HCT116 (cell line): ENCODE measurements around the gene VPS37D. TPM values are rescaled to one million over a fixed set of nuclear protein-coding genes. Genes with fewer than 3 reads are reported as not detected.

ENCODE experiments used
- ATAC-seq: fragments of 200-7000 bp; cut with Tn5 transposase; 2 replicates; pipeline ENCODE4 v1.9.1; 2020; ENCODE audit warnings: mild to moderate bottlenecking, moderate library complexity
- BruUV-seq: library from RNA; stranded (reverse); fragments of 400-500 nt; replicated peaks from 2 replicates; lab custom pipeline; 2021; lab: Mats Ljungman, UMichigan
- CTCF ChIA-PET: fragments of 300-600 bp; sonication (Branson Sonifier 250); formaldehyde crosslinking; loops from one replicate; lab custom pipeline; 2021; ENCODE audit warnings: antibody characterized with exemption; lab: Charles Lee
- POLR2A ChIA-PET: fragments of 300-600, 350-600 bp; sonication (Branson Sonifier 250); formaldehyde crosslinking; loops from one replicate; lab custom pipeline; 2021; ENCODE audit warnings: antibody characterized with exemption; lab: Charles Lee
- RAD21 ChIA-PET, 2 experiments: fragments of 300-600 bp; sonication (Branson Sonifier 250); formaldehyde crosslinking; loops; one replicate each; lab custom pipeline; 2023; ENCODE audit warnings: low total read pairs in 2 of 2; ENCODE audit not compliant: uncharacterized antibody in 2 of 2, unreplicated experiment in 2 of 2, low non-redundant PET in 1 of 2; lab: Charles Lee
- DNase-seq: peaks from one replicate; pipeline ENCODE4 v3.0.0-alpha.2; 2010; ENCODE audit warnings: low read depth, low spot score
- H2AFZ ChIP-seq: fragments of 200-600 bp; shearing (Covaris generic), sonication (generic); 2 replicates; pipeline ENCODE4 v1.6.1; 2017; ENCODE audit warnings: low read depth, mixed run types, mixed read lengths, antibody characterized with exemption, low read length; ENCODE audit not compliant: poor library complexity, severe bottlenecking
- H3K27ac ChIP-seq: 2 replicates; pipeline ENCODE4 v1.5.1; 2012; ENCODE audit warnings: low read depth, low read length
- H3K27me3 ChIP-seq: fragments of 200-600 bp; sonication (generic); 2 replicates; pipeline ENCODE4 v1.6.1; 2016; ENCODE audit warnings: mixed run types, low read length, mixed read lengths; ENCODE audit not compliant: insufficient read depth
- H3K36me3 ChIP-seq, 2 experiments: fragments of 200-500 bp in 1 of 2; fragments of 200-600 bp in 1 of 2; sonication (Bioruptor generic) in 1 of 2; sonication (generic) in 1 of 2; 2 replicates each; pipeline versions ENCODE4 v1.5.1 to v1.6.1; 2014 to 2016; ENCODE audit warnings: low read length in 2 of 2, inconsistent platforms in 1 of 2, mixed read lengths in 1 of 2, mixed run types in 1 of 2; ENCODE audit not compliant: insufficient read depth in 2 of 2, control insufficient read depth in 1 of 2
- H3K4me1 ChIP-seq, 2 experiments: fragments of 200-600 bp in 1 of 2; sonication (generic) in 1 of 2; 2 replicates each; pipeline versions ENCODE4 v1.5.1 to v1.6.1; 2012 to 2017; ENCODE audit warnings: low read length in 2 of 2, inconsistent platforms in 1 of 2, mild to moderate bottlenecking in 1 of 2, mixed read lengths in 1 of 2, mixed run types in 1 of 2, moderate library complexity in 1 of 2; ENCODE audit not compliant: insufficient read depth in 2 of 2, control insufficient read depth in 1 of 2
- H3K4me2 ChIP-seq: fragments of 200-600 bp; sonication (generic); 2 replicates; pipeline ENCODE4 v1.6.1; 2017; ENCODE audit warnings: mixed run types, low read length, mixed read lengths
- H3K4me3 ChIP-seq, 2 experiments: fragments of 200-600 bp in 1 of 2; sonication (generic) in 1 of 2; replicated peaks in 1 of 2; 2 replicates each; pipeline ENCODE4 v1.5.1; 2011 to 2016; ENCODE audit warnings: low read length in 2 of 2, control low read depth in 1 of 2, low read depth in 1 of 2, mild to moderate bottlenecking in 1 of 2, mixed read lengths in 1 of 2, mixed run types in 1 of 2
- H3K79me2 ChIP-seq: fragments of 200-600 bp; sonication (generic); 2 replicates; pipeline ENCODE4 v1.6.1; 2017; ENCODE audit warnings: mild to moderate bottlenecking, mixed run types, low read length, moderate library complexity, mixed read lengths; ENCODE audit not compliant: insufficient read depth
- H3K9ac ChIP-seq: fragments of 200-600 bp; sonication (generic); 2 replicates; pipeline ENCODE4 v1.6.1; 2016; ENCODE audit warnings: low read length, mixed read lengths
- H3K9me2 ChIP-seq: fragments of 200-600 bp; sonication (generic), shearing (Covaris generic); 2 replicates; pipeline ENCODE4 v1.6.1; 2017; ENCODE audit warnings: mixed run types, mild to moderate bottlenecking, moderate library complexity; ENCODE audit not compliant: insufficient read depth
- H3K9me3 ChIP-seq, 2 experiments: fragments of 200-500 bp in 1 of 2; fragments of 200-600 bp in 1 of 2; sonication (Bioruptor generic) in 1 of 2; sonication (generic) in 1 of 2; 2 replicates each; pipeline ENCODE4 v1.6.1; 2014 to 2017; ENCODE audit warnings: low read length in 2 of 2, mixed read lengths in 2 of 2, inconsistent platforms in 1 of 2, low read depth in 1 of 2, mild to moderate bottlenecking in 1 of 2, mixed run types in 1 of 2, moderate library complexity in 1 of 2; ENCODE audit not compliant: control insufficient read depth in 1 of 2, insufficient read depth in 1 of 2
- H4K20me1 ChIP-seq: fragments of 200-600 bp; sonication (generic), shearing (Covaris generic); 2 replicates; pipeline ENCODE4 v1.6.1; 2017; ENCODE audit warnings: mixed run types, mild to moderate bottlenecking, moderate library complexity; ENCODE audit not compliant: insufficient read depth
- EGR1 ChIP-seq: IDR thresholded peaks from 2 replicates; pipeline ENCODE4 v1.6.1; 2012; ENCODE audit warnings: low read depth
- ELF1 ChIP-seq: IDR thresholded peaks from 2 replicates; pipeline ENCODE4 v1.6.1; 2012; ENCODE audit warnings: low read depth, borderline replicate concordance
- EZH2 ChIP-seq: fragments of 200-600 bp; sonication (generic); IDR thresholded peaks from 2 replicates; pipeline ENCODE4 v1.6.1; 2017; ENCODE audit warnings: antibody characterized with exemption, mixed run types
- JUND ChIP-seq: IDR thresholded peaks from 2 replicates; pipeline ENCODE4 v1.6.1; 2012
- POLR2A ChIP-seq: IDR thresholded peaks from 2 replicates; pipeline ENCODE4 v1.7.0; 2011; ENCODE audit warnings: borderline replicate concordance; ENCODE audit not compliant: insufficient read depth, insufficient read length; ENCODE audit errors: extremely low read depth
- POLR2AphosphoS5 ChIP-seq: IDR thresholded peaks from 2 replicates; pipeline ENCODE4 v1.6.1; 2011; ENCODE audit warnings: mild to moderate bottlenecking, low read depth, low read length, moderate library complexity
- SP1 ChIP-seq: IDR thresholded peaks from 2 replicates; pipeline ENCODE4 v1.6.1; 2012; ENCODE audit warnings: low read depth
- SRF ChIP-seq: IDR thresholded peaks from 2 replicates; pipeline ENCODE4 v1.6.1; 2012; ENCODE audit warnings: low read depth
- ZFX ChIP-seq: fragments of 450-650 bp; IDR thresholded peaks from 2 replicates; pipeline ENCODE4 v1.6.1; 2017
- ZNF274 ChIP-seq: fragments of 200-500 bp; sonication (Bioruptor generic); IDR thresholded peaks from 2 replicates; pipeline ENCODE4 v1.6.1; 2014; ENCODE audit warnings: mild to moderate bottlenecking, low read depth, low read length, inconsistent platforms
- intact Hi-C: fragments of 100-400 bp; cut with micrococcal nuclease; formaldehyde crosslinking; loops from 2 replicates; pipeline ENCODE4 v1.10.0; 2022
- total RNA-seq: library from RNA; stranded (reverse); gene quantifications from one replicate; pipeline ENCODE4 v1.2.1, GENCODE V29; 2021; ENCODE audit not compliant: unreplicated experiment
- TF ChIP-seq, protein P1 (sequence below): IDR thresholded peaks from 2 replicates; pipeline ENCODE4 v1.6.1; 2012
- TF ChIP-seq, protein P2 (sequence below), 3 experiments: fragments of 200-600 bp in 1 of 3; sonication (generic) in 1 of 3; IDR thresholded peaks in 2 of 3; conservative IDR thresholded peaks in 1 of 3; 2 replicates each; pipeline ENCODE4 v1.5.1; 2012 to 2017; ENCODE audit warnings: low read depth in 2 of 3, low read length in 2 of 3, antibody characterized with exemption in 1 of 3, borderline replicate concordance in 1 of 3, control low read depth in 1 of 3, mild to moderate bottlenecking in 1 of 3, mixed read lengths in 1 of 3, mixed run types in 1 of 3, moderate library complexity in 1 of 3; ENCODE audit not compliant: insufficient read depth in 1 of 3
- TF ChIP-seq, protein P3 (sequence below): IDR thresholded peaks from 2 replicates; pipeline ENCODE4 v1.6.1; 2012
- TF ChIP-seq, protein P4 (sequence below): IDR thresholded peaks from 2 replicates; pipeline ENCODE4 v1.6.1; 2011; ENCODE audit warnings: mild to moderate bottlenecking, low read length, moderate library complexity; ENCODE audit not compliant: insufficient replicate concordance; ENCODE audit errors: extremely low read depth

VPS37D gene
- total RNA-seq, 1 experiment from 2014 or later = 9.5 TPM

DNA sequence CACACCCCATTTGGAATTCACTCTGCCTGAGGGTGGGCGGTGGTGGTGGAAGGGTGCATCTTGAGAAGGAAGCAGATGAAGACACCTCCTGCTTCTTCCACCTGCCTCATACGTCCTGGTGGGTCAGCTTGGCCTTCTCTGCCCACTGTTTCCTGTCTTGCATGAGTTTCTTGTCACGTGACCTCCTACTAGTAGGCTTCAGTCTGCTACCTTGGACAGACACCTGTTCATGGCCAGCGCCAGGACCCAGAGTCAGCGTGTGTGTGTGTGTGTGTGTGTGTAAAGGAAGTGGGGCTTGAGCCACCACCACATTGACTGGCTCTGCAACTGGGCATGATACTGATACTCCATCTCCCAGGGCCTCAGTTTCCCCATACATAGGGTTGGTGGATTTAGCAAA lies 17.1 kb upstream of the VPS37D start:
- ChIA-PET POLR2A (no interaction called here), RAD21 (no interaction called here), CTCF (no interaction called here)
- H3K9ac ChIP-seq = no peak overlapping the region
- no peaks in the 10 kb centered on the region for H3K9me3 ChIP-seq
- no peaks in the 10 kb centered on the region for H3K27me3 ChIP-seq
- no peak overlapping the region for H3K4me2 ChIP-seq
- ATAC-seq (no peak), DNase-seq (no peak)
- no peaks in the 10 kb centered on the region for H3K36me3 ChIP-seq
- H3K9me2 ChIP-seq = no peaks in the 10 kb centered on the region
- no TSS peak for BruUV-seq
- peaks cover 13 to 39% of the 10 kb centered on the region in 2 experiments for H3K4me1 ChIP-seq
- H3K27ac ChIP-seq = no peak overlapping the region
- no peak overlapping the region for H3K4me3 ChIP-seq
- intact Hi-C loops = no loop called here
- TF ChIP-seq ZFX (no peak), SP1 (no peak), POLR2AphosphoS5 (no peak), EZH2 (no peak), ZNF274 (no peak), ELF1 (no peak), EGR1 (no peak), SRF (no peak), JUND (no peak), POLR2A (no peak)
- TF ChIP-seq, protein P1, sequence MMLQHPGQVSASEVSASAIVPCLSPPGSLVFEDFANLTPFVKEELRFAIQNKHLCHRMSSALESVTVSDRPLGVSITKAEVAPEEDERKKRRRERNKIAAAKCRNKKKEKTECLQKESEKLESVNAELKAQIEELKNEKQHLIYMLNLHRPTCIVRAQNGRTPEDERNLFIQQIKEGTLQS = no peak
- TF ChIP-seq, protein P2, sequence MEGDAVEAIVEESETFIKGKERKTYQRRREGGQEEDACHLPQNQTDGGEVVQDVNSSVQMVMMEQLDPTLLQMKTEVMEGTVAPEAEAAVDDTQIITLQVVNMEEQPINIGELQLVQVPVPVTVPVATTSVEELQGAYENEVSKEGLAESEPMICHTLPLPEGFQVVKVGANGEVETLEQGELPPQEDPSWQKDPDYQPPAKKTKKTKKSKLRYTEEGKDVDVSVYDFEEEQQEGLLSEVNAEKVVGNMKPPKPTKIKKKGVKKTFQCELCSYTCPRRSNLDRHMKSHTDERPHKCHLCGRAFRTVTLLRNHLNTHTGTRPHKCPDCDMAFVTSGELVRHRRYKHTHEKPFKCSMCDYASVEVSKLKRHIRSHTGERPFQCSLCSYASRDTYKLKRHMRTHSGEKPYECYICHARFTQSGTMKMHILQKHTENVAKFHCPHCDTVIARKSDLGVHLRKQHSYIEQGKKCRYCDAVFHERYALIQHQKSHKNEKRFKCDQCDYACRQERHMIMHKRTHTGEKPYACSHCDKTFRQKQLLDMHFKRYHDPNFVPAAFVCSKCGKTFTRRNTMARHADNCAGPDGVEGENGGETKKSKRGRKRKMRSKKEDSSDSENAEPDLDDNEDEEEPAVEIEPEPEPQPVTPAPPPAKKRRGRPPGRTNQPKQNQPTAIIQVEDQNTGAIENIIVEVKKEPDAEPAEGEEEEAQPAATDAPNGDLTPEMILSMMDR (IDR thresholded peaks at IDR 0.05 in 2 of 3, conservative IDR thresholded peaks at IDR 0.05 in 1 of 3; ENCODE audit: borderline replicate concordance in 1 of 3, insufficient read depth in 1 of 3, low read depth in 2 of 3, low read length in 2 of 3) = no peak
- TF ChIP-seq, protein P3, sequence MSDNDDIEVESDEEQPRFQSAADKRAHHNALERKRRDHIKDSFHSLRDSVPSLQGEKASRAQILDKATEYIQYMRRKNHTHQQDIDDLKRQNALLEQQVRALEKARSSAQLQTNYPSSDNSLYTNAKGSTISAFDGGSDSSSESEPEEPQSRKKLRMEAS = no peak
- TF ChIP-seq, protein P4, sequence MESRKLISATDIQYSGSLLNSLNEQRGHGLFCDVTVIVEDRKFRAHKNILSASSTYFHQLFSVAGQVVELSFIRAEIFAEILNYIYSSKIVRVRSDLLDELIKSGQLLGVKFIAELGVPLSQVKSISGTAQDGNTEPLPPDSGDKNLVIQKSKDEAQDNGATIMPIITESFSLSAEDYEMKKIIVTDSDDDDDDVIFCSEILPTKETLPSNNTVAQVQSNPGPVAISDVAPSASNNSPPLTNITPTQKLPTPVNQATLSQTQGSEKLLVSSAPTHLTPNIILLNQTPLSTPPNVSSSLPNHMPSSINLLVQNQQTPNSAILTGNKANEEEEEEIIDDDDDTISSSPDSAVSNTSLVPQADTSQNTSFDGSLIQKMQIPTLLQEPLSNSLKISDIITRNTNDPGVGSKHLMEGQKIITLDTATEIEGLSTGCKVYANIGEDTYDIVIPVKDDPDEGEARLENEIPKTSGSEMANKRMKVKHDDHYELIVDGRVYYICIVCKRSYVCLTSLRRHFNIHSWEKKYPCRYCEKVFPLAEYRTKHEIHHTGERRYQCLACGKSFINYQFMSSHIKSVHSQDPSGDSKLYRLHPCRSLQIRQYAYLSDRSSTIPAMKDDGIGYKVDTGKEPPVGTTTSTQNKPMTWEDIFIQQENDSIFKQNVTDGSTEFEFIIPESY = no peak
- TF ChIP-seq, all 23 proteins: peak for 0
- H4K20me1 ChIP-seq = no peaks in the 10 kb centered on the region
- H3K79me2 ChIP-seq = no peaks in the 10 kb centered on the region
- H2AFZ ChIP-seq = no peak overlapping the region
